HepG2 (cell line): ENCODE data around the gene DCTN1. TPM values are rescaled to one million over a fixed set of nuclear protein-coding genes. Genes with fewer than 3 reads are reported as not detected.

ENCODE experiments used
- ARNT2 ChIP-seq: sonication (generic); formaldehyde crosslinking; IDR thresholded peaks from 2 replicates; pipeline ENCODE4 v1.8.0; 2022; ENCODE audit warnings: mild to moderate bottlenecking, low read depth, missing genetic modification reagents, moderate library complexity
- DR1 ChIP-seq: sonication (generic); formaldehyde crosslinking; IDR thresholded peaks from 2 replicates; pipeline ENCODE4 v1.8.0; 2021; ENCODE audit warnings: mild to moderate bottlenecking, missing genetic modification reagents, inconsistent platforms
- EHMT2 ChIP-seq: fragments of 200-600 bp; sonication (generic); IDR thresholded peaks from 2 replicates; pipeline ENCODE4 v1.7.0; 2017; ENCODE audit warnings: antibody characterized with exemption, low read depth, low read length, borderline replicate concordance
- ETV5 ChIP-seq: IDR thresholded peaks from 2 replicates; pipeline ENCODE4 v1.6.1; 2018; ENCODE audit warnings: missing biosample characterization, missing genetic modification reagents, inconsistent platforms, borderline replicate concordance
- FOXA1 ChIP-seq, 2 experiments: fragments of 450-650 bp in 1 of 2; sonication (generic) in 1 of 2; formaldehyde crosslinking in 1 of 2; IDR thresholded peaks; 2 replicates each; pipeline versions ENCODE4 v1.4.0 to v1.6.1; 2016 to 2020; ENCODE audit warnings: missing genetic modification reagents in 1 of 2
- HNRNPH1 ChIP-seq: fragments of 200-400 bp; formaldehyde crosslinking; optimal IDR thresholded peaks from 2 replicates; pipeline ENCODE3; 2017; ENCODE audit warnings: mild to moderate bottlenecking, low read depth, low read length
- KAT7 ChIP-seq: IDR thresholded peaks from 2 replicates; pipeline ENCODE4 v1.6.1; 2018; ENCODE audit warnings: borderline replicate concordance, missing compliant biosample characterization
- XRCC5 ChIP-seq: fragments of 200-400 bp; formaldehyde crosslinking; optimal IDR thresholded peaks from 2 replicates; pipeline ENCODE3; 2017; ENCODE audit warnings: mild to moderate bottlenecking, low read length
- ZBTB21 ChIP-seq: sonication (generic); formaldehyde crosslinking; IDR thresholded peaks from 2 replicates; pipeline ENCODE4 v1.4.0; 2020; ENCODE audit warnings: missing genetic modification reagents
- ZNF235 ChIP-seq: sonication (generic); formaldehyde crosslinking; IDR thresholded peaks from 2 replicates; pipeline ENCODE4 v1.8.1; 2023; ENCODE audit warnings: mild to moderate bottlenecking, missing genetic modification reagents, borderline replicate concordance
- ZNF333 ChIP-seq: sonication (generic); formaldehyde crosslinking; IDR thresholded peaks from 2 replicates; pipeline ENCODE4 v1.4.0; 2020; ENCODE audit warnings: mild to moderate bottlenecking, missing genetic modification reagents, borderline replicate concordance
- ZNF382 ChIP-seq: sonication (generic); formaldehyde crosslinking; IDR thresholded peaks from 2 replicates; pipeline ENCODE4 v1.5.0; 2020; ENCODE audit warnings: missing genetic modification reagents, mild to moderate bottlenecking, borderline replicate concordance
- ZNF451 ChIP-seq: sonication (generic); formaldehyde crosslinking; IDR thresholded peaks from 2 replicates; pipeline ENCODE4 v1.5.0; 2020; ENCODE audit warnings: mild to moderate bottlenecking, missing genetic modification reagents
- ZNF589 ChIP-seq: sonication (generic); formaldehyde crosslinking; conservative IDR thresholded peaks from 2 replicates; pipeline ENCODE4 v1.8.0; 2022; ENCODE audit warnings: mild to moderate bottlenecking, moderate library complexity, missing genetic modification reagents
- polyA plus RNA-seq, 8 experiments: library from polyadenylated mRNA; depleted of rRNA in 3 of 8; stranded (reverse) in 7 of 8; unstranded in 1 of 8; fragments of >200 nt; fragmentation: Illumina TruSeq in 4 of 8; extraction: Trizol in 4 of 8; gene quantifications; 2 replicates each; pipeline versions ENCODE4 v1.2.1 to v1.2.3, GENCODE V29; 2011 to 2016; ENCODE audit warnings: low read depth in 4 of 8, missing spikeins in 1 of 8, mixed read lengths in 1 of 8; ENCODE audit not compliant: insufficient read depth in 1 of 8
- total RNA-seq, 5 experiments: library from RNA; depleted of rRNA; stranded (reverse); fragments of >200 nt; fragmentation: Illumina TruSeq; extraction: Trizol; gene quantifications; 2 replicates each; pipeline ENCODE4 v1.2.3, GENCODE V29; 2016; ENCODE audit warnings: low read depth in 1 of 5
- TF ChIP-seq, protein P1 (sequence below): sonication (generic); formaldehyde crosslinking; IDR thresholded peaks from 2 replicates; pipeline ENCODE4 v1.4.0; 2020; ENCODE audit warnings: mild to moderate bottlenecking, missing genetic modification reagents
- TF ChIP-seq, protein P2 (sequence below): sonication (generic); formaldehyde crosslinking; IDR thresholded peaks from 2 replicates; pipeline ENCODE4 v1.5.0; 2020; ENCODE audit warnings: mild to moderate bottlenecking, missing genetic modification reagents
- TF ChIP-seq, protein P3 (sequence below): sonication (generic); formaldehyde crosslinking; IDR thresholded peaks from 2 replicates; pipeline ENCODE4 v1.8.0; 2022; ENCODE audit warnings: mild to moderate bottlenecking, missing genetic modification reagents, moderate library complexity
- TF ChIP-seq, protein P4 (sequence below): sonication (generic); formaldehyde crosslinking; IDR thresholded peaks from 2 replicates; pipeline ENCODE4 v1.4.0; 2020; ENCODE audit warnings: mild to moderate bottlenecking, low read depth, missing genetic modification reagents
- TF ChIP-seq, protein P5 (sequence below), 2 experiments: IDR thresholded peaks; 2 replicates each; pipeline ENCODE4 v1.6.1; 2011 to 2012; ENCODE audit warnings: low read length in 2 of 2, borderline replicate concordance in 1 of 2, low read depth in 1 of 2, mild to moderate bottlenecking in 1 of 2, moderate library complexity in 1 of 2

Gene DCTN1
- total and polyA plus RNA-seq, 2 of the 13 experiments (the other 11 are each of a cell fraction or from before 2014, with no cell fraction given), result 73.2 to 122 TPM

DNA sequence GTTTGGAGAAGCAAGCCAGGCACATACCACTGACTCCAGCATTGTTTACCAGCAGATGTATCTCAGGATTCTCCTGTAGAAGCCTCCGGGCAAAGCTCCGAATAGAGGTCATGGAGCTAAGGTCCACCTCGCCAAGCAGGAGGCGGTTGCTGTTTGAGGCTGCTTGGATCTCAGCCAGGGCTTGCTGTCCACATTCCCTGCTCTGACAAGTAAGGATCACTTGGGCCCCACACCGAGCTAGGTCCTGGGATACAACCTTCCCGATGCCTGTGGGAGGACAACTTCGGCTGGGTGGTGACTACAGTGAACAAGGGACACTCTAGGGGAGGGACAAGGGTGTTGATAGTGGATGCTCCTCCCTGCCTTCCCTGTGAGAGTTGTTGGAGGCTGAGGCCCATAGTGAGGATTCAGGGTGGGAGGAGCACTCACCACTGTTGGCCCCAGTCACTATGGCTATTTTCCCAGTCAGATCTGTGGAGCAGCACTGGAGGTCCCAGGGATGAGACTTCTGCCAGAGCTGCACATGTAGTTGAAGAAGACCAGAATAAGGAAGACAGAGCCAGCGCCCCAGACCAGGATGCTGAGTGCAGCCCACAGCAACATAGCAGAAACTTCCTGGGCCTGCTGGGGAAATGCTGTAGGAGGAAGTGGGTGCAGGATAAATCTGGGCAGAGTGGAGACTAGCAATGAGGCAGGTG is 33.0 kb upstream of the DCTN1 start (continued):
- TF ChIP-seq, protein P1, sequence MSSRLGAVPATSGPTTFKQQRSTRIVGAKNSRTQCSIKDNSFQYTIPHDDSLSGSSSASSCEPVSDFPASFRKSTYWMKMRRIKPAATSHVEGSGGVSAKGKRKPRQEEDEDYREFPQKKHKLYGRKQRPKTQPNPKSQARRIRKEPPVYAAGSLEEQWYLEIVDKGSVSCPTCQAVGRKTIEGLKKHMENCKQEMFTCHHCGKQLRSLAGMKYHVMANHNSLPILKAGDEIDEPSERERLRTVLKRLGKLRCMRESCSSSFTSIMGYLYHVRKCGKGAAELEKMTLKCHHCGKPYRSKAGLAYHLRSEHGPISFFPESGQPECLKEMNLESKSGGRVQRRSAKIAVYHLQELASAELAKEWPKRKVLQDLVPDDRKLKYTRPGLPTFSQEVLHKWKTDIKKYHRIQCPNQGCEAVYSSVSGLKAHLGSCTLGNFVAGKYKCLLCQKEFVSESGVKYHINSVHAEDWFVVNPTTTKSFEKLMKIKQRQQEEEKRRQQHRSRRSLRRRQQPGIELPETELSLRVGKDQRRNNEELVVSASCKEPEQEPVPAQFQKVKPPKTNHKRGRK (CRISPR knock-in tag), result no peak
- TF ChIP-seq EHMT2 (no peak), ZNF382 (no peak), XRCC5 (peak; percentile 66), DR1 (no peak), ARNT2 (no peak), ZNF235 (no peak), ZNF589 (CRISPR knock-in tag) (no peak), ZNF333 (CRISPR knock-in tag) (no peak), ZBTB21 (CRISPR knock-in tag) (no peak), KAT7 (no peak), FOXA1 (IDR thresholded peaks at IDR 0.05) (no peak), FOXA1 (CRISPR knock-in tag; IDR thresholded peaks at IDR 0.05) (peak; percentile 21; the same call in 1 of the 2 replicates), HNRNPH1 (no peak), ETV5 (CRISPR knock-in tag) (no peak), ZNF451 (no peak)
- TF ChIP-seq, protein P2, sequence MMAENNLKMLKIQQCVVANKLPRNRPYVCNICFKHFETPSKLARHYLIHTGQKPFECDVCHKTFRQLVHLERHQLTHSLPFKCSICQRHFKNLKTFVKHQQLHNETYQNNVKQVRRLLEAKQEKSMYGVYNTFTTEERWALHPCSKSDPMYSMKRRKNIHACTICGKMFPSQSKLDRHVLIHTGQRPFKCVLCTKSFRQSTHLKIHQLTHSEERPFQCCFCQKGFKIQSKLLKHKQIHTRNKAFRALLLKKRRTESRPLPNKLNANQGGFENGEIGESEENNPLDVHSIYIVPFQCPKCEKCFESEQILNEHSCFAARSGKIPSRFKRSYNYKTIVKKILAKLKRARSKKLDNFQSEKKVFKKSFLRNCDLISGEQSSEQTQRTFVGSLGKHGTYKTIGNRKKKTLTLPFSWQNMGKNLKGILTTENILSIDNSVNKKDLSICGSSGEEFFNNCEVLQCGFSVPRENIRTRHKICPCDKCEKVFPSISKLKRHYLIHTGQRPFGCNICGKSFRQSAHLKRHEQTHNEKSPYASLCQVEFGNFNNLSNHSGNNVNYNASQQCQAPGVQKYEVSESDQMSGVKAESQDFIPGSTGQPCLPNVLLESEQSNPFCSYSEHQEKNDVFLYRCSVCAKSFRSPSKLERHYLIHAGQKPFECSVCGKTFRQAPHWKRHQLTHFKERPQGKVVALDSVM, result peak; percentile 76
- TF ChIP-seq, protein P3, sequence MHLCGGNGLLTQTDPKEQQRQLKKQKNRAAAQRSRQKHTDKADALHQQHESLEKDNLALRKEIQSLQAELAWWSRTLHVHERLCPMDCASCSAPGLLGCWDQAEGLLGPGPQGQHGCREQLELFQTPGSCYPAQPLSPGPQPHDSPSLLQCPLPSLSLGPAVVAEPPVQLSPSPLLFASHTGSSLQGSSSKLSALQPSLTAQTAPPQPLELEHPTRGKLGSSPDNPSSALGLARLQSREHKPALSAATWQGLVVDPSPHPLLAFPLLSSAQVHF (CRISPR knock-in tag), result no peak
- TF ChIP-seq, protein P4, sequence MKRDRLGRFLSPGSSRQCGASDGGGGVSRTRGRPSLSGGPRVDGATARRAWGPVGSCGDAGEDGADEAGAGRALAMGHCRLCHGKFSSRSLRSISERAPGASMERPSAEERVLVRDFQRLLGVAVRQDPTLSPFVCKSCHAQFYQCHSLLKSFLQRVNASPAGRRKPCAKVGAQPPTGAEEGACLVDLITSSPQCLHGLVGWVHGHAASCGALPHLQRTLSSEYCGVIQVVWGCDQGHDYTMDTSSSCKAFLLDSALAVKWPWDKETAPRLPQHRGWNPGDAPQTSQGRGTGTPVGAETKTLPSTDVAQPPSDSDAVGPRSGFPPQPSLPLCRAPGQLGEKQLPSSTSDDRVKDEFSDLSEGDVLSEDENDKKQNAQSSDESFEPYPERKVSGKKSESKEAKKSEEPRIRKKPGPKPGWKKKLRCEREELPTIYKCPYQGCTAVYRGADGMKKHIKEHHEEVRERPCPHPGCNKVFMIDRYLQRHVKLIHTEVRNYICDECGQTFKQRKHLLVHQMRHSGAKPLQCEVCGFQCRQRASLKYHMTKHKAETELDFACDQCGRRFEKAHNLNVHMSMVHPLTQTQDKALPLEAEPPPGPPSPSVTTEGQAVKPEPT, result no peak; the same call in 1 of the 2 replicates
- TF ChIP-seq, protein P5, sequence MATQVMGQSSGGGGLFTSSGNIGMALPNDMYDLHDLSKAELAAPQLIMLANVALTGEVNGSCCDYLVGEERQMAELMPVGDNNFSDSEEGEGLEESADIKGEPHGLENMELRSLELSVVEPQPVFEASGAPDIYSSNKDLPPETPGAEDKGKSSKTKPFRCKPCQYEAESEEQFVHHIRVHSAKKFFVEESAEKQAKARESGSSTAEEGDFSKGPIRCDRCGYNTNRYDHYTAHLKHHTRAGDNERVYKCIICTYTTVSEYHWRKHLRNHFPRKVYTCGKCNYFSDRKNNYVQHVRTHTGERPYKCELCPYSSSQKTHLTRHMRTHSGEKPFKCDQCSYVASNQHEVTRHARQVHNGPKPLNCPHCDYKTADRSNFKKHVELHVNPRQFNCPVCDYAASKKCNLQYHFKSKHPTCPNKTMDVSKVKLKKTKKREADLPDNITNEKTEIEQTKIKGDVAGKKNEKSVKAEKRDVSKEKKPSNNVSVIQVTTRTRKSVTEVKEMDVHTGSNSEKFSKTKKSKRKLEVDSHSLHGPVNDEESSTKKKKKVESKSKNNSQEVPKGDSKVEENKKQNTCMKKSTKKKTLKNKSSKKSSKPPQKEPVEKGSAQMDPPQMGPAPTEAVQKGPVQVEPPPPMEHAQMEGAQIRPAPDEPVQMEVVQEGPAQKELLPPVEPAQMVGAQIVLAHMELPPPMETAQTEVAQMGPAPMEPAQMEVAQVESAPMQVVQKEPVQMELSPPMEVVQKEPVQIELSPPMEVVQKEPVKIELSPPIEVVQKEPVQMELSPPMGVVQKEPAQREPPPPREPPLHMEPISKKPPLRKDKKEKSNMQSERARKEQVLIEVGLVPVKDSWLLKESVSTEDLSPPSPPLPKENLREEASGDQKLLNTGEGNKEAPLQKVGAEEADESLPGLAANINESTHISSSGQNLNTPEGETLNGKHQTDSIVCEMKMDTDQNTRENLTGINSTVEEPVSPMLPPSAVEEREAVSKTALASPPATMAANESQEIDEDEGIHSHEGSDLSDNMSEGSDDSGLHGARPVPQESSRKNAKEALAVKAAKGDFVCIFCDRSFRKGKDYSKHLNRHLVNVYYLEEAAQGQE (IDR thresholded peaks at IDR 0.05; ENCODE audit: borderline replicate concordance in 1 of 2, low read depth in 1 of 2, low read length in 2 of 2), result 0 out of 4 replicates have a peak, but pooled peaks of 1 of the 2 experiments have one; percentile 40
